DMS53 (cell line): ENCODE results near the gene ARL6IP4.

Experiments
- DNase-seq: peaks from one replicate; lab custom pipeline; 2025; lab: John Stamatoyannopoulos, UW

Gene ARL6IP4

DNA sequence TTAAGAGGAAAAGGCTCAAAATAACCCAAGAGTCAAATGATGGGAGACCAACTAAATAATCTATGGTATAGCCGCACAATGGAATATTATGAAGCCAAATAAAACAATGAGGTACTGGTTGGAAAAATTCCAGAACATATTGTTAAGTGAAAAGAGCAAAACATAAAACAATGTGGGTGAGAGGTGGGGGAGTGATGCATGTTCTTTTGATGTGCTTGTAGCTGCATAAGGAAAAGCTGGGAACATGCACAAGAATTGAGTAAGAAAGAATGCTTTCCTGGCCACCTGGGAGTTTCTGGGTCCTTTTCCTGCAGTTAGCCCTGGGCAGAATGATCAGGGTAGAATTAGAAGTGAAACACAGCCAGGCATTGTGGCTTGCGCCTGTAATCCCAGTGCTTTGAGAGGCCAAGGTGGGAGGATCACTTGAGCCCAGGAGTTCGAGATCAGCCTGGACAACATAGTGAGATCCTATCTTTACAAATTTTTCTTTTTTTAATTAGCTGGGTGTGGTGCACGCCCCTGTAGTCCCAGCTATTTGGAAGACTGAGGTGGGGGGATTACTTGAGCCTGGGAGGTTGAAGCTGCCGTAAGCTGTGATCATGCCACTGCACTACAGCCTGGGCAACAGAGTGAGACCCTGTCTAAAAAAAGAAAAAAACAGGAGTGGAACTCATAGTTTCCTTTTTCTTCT is 22.1 kb upstream of the ARL6IP4 start:
- DNase-seq, result no peak

DNA sequence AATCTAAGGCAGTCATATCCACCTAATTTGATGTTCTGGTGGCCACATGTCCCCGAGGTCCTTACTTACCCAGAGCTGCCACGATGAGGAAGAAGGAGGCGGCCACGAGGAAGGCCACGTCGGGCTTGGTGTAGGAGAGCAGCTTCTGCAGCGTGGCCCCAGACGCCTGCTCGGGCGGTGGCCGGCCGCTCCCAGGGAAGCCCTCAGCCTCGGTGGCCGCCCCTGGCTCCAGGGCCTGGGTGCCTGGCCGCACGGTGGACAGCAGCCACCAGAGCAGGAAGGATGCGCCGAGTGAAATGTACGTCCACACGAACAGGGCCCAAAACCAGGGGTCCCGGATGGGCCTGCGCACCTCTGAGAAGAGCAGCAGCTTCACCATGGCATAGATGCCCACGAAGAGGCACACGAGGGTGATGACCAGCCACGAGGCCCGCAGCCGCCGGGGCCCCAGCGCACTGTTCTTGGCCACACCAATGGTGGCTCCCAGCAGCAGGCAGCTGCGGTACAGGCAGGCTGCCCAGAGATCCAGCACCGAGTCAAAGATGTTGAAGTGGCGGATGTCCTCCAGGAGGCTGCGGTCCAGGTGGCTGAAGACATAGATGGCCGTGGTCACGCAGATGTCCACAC is 20.8 kb upstream of the ARL6IP4 start:
- DNase-seq, result no peak

DNA sequence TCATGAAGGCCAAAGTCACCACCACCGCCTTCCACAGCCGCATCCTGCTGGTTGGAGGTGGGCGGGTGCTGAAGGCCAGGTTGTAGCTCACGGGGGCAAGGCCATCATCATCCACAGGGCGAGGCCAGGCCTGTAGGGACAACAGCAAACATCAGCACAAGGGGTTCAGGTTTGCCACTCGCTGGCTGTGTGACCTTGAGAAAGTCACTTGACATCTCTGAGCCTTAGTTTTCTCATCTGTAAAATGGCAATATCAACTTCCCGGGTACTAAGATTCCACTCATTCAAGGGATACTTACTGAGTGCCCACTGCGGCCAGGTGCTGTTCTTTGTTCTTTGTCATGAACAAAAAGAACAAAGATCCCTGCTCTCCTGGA is 20.3 kb upstream of the ARL6IP4 start:
- DNase-seq, result no peak

- no peak for DNase-seq
Observed at GRCh38 chr12:122961531-122962329, 18.8 kb upstream of the ARL6IP4 start.

- DNase-seq, result no peak
Observed at GRCh38 chr12:122963941-122964265, 16.6 kb upstream of the ARL6IP4 start.

DNA sequence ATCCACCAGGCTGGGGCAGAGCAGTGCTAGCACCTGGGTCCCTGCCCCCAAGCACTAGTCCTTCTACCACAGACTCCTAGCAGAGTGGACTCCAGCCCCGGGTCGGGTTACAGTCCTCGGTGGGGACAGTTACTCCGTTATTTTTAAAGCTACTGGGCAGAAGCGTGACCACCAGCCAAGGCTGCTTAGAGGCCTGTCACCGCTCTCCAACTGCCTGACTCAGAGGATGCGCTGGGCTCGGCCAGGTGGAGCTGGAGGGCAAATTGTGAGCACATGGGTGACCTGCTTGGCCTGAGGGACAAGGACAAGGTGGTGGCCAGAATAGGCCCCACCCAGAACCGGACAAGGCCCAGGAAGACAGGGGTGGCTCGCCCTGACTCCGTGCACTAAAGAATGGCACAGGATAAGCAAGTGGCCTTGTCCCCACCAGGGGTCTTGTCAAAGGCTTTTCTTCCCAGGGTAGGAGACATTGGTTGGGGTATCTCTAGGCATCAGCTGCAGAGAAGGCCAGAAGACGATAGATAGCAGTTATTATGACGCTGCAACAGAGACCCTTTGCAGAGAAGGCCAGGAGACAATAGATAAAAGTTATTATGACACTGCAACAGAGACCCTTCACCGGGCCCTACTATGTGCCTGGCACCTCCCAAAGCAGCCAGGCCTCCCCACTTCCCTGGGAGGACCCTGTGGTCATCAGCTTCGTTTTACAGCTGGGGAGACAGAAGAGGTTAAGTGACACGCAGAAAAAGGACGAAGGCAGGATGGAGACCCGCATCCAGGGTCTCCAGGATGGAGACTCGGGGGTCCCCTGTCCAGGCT is 15.8 kb upstream of the ARL6IP4 start:
- no peak for DNase-seq

DNA sequence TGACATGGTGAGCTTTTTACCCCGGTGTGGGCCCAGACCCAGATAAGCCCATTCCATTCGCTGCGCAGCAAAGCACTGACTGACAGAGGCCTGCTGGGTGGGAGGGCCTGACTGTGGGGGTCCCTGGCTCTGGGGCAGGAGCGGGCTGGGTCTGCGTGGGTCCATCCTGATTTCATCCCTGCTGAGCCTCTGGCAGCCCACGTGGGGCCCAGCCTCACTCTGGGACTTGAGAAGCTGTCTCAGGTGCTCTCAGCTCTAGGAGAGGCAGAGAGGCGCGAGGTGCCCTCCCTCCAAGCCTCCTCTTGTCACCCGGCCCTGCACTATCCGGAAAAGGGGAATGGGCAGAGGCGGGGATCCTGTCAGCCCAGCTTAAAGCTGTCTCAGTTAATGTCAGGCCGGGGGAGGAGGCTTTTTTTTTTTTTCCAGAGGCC is 15.1 kb upstream of the ARL6IP4 start:
- peak; percentile 42 for DNase-seq

DNA sequence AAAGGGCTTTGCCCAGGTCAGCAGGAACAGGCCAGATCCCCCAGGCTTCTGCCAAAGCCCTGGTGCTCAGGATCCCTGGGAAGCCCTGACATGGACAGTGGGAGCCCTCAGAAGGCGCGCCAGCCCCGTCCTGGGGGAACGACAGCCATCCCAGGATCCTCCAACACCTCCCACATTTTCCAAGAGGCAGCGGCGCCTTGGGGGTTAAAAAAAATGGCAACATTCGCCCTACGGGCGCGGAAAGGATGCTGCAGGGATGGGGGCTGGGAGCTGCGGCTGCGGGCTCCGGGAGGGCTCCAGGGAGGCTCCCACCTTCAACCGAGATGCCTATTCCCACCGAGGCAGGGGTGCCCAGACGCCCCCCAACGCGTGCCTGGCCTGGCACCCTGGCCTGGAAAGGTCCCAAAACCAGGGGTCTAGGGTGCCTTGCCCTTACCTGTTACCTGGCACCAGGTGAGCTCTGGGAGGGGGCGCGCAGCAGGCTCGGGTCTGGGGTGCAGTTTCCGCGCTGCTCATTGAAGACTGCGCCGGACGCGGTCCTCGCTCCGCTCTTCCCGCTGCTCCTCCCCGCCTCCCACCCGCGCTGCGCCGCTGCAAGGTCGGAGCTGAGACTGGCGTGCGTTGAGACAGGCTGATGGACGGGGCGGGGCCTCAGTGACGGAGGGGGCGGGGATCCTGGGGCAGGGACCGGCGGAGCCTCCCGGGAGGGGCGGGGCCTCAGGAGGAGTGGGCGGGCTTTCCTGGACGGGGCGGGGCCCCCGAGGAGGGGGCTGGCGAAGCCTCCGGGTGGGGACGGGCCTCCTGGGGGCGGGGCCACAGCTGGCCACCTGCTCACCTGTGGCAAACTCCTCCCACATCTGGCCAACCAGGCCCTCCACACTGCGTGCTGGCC is 14.4 kb upstream of the ARL6IP4 start, which contains the start of gene ABCB9:
TSS of gene ABCB9 (minus strand) at position 613 of the 892 bp plus-strand sequence. CDS start 6,228 bp downstream, outside the sequence.
- peak; percentile 100 for DNase-seq

DNA sequence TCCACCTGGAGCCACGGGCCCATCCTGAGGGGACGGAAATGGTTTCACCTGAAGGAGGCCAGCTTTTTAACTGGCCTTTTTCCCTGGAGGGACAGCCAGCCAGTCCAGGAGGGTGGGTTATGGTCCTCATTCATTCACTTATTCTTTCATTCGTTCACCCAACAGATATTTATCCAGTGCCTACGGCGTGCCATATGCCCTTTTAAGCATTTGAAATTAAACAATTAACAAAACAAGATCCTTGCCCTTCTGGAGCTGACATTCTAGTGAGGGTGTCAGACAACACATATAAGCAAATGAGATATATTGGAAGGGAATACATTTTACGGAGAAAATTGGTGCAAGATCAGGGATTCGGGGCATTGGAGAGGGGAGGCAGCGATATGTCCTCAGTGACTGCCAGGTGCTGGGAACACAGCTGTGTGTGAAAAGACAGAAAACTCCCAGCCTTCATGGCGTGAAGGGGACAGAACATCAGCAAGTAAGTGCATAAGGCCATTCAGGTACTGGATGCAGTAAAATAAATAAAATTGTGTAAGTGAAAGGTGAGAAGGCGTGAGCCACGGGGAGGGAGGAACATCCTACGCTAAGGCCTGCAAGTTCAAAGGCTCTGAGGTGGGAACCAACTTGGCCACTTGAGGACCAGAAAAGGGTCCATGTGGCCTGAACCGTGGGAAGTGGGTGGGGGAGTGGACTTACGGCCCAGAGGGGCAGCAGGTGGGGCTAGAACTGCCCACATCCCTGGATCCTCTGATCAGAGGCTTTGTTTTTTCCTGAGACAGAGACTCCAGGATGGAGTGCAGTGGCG is 13.5 kb upstream of the ARL6IP4 start:
- DNase-seq, result no peak

DNA sequence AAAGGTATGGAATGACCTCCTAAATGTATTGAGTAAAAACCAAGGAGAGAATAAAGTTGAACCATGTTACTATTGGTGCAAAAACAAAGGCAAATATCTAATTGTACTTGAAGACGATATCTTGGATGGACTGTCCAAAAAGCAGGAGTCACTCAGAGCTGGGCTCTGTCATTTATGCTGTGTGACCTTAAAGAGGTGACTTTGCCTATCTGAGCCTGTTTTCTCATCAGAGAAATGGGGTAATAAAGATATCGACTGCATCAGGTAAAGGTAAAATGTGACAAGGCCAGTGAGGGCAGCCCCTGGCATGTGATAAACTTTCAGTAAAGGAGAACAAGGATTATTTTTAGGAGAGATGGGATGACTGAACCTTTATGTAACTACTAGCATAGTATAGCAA is 12.4 kb upstream of the ARL6IP4 start:
- no peak for DNase-seq

DNA sequence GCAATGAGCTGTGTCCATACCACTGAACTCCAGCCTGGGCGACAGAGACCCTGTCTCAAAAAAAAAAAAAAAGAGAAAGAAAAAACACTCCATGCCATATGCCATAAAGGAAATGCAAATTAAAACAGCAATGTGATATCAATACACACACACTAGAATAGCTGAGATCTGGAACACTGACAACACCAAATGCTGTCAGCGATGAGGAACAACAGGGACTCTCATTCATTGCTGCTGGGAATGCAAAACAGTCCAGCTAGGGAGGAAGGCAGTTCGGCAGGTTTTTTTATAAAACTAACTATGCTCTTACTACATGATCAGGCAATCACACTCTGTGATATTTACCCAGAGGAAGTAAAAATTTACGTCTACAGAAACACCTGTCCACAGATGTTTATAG is 10.8 kb upstream of the ARL6IP4 start:
- peak; percentile 41 for DNase-seq

DNA sequence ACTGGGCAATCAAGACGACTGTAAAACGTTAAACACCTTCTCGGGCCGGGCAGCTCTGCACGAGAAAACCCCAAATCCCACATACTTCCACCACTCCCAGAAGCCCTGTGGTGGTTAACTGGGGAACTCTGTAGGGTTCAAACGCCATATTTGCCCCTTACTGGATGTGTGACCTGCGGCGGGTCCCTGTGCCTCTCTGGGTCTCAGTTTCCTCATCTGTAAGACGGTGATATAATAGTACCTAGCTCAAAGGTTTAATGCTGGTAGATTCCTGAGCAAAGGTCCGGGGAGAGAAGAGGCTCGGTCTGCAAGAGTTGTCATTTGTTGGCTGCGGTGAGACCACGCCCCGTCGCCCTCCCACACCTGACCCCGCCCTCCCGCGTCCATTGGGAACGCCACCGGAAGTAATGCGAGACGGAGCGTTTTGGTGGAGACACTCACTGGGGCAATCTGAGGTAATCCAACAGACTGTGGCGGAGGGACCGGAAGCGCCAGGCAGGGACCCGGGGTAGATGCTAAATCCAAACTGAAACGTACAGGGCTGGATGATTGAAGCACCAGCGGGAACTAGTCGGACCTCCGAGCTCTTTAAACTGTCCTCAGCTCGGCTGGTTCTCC is 6.1 kb upstream of the ARL6IP4 start:
- DNase-seq, result peak; percentile 99

DNA sequence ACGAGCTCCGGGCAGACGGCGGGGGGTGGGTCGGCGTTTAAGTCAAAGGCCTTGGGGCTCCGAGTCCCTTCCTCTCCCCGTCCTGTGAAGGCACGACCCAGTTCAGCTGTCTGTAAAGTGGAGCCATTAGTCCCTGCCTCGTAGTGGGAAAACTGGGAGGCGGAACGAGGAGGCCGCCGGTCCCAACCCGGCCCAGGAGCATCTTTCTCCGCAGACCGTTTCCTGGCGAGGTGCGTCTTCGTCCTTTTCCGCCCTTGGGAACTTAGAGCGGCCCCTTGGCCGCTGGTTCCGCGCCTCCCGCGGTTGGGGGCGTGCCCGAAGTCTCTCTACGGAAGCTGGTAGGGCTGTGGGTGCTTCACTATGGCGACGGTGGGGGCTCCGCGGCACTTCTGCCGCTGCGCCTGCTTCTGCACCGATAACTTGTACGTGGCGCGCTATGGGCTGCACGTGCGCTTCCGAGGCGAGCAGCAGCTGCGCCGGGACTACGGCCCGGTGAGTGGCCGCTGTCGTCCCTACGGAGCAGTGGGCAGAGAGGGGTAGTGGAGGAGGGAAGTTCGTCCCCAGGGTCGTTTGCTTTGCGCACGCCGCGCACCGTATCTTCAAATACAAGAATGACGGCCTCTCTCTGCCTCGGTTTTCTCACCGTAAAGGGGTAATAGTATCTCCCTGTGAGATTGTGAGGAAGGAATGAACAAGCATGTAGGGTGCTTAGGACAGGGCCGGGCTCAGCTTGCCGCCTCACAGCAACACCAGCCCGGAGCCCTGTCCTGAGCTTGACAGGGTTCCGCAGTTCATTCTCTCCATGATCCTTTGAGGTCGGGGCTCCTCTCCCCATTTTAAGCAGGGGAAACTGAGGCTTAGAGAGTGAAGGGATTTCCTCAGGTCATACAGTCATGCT is 5.3 kb upstream of the ARL6IP4 start, which contains the start of gene OGFOD2:
TSS of gene OGFOD2 (plus strand) at position 353 of the 898 bp plus-strand sequence. CDS start at position 361, 8 bp downstream.
- DNase-seq, result peak; percentile 97

DNA sequence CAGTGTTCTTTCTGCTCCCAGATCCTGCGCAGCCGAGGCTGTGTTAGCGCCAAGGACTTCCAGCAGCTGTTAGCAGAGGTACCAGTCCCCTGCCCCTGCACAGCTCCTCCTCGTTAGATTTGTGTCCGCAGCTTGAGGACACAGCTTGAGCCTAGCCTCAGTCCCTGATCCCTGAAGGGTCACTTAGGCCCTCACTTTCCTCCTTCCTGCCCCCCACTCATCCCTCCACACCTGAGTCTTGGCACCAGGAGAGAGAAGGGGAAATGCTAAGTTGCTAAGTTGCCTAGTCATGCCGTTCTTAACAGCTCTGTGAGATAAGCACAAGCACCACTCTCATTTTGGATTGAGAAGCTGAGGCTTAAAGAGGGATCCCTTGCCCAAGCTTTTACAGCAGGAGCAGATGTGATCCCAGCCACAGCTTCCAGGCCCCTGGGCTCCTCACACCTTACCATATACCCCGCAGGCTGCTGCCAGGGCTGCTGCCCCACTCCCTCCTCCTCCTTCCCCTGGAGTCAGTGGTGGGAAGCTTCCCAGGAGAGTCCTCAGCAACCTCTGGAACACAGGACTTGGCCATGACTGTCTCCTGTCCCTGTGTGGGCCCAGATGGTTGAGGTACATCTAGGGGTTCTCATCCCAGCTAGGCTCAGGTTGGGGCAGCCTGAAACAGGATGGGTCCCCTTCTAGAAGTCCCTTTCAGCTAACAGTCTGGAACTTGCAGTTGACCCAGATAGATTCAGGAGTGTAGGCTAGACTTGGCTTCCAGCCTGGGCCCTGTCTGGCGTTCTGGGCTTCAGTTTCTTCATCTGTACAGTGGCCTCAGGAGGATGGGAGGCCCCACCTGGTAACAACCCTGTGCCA is 4.5 kb upstream of the ARL6IP4 start:
- DNase-seq, result peak; percentile 57

DNA sequence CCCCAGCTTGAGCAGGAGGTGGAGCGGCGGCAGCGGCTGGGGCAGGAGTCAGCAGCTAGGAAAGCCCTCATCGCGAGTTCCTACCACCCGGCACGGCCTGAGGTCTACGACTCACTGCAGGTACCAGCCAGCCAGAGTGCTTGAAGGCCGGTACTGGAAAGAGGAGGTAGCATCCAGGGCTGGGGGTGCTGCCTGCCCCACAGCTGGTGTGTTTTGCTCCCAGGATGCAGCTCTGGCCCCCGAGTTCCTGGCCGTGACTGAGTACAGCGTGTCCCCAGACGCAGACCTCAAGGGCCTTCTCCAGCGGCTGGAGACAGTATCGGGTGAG is 3.9 kb upstream of the ARL6IP4 start:
- no peak for DNase-seq

DNA sequence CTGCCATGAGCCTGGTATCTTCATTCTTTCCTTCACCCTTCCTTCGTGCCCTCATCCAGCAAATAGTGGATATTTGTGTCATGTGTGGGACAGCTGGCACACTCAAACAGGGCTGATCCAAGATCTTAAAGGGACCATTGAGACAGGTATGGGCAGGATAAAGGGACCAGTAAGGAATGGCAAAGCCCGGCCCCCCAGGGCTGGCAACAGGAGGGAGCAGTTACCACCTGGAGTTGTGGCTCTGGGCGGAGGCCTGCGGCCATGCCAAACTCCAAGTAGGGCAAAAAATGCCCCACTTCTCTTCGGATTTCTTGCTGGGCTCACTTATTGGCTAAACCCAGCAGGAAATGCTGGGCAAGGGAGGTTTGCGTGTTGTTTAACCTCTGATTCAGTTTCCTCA is 3.3 kb upstream of the ARL6IP4 start:
- DNase-seq, result no peak

DNA sequence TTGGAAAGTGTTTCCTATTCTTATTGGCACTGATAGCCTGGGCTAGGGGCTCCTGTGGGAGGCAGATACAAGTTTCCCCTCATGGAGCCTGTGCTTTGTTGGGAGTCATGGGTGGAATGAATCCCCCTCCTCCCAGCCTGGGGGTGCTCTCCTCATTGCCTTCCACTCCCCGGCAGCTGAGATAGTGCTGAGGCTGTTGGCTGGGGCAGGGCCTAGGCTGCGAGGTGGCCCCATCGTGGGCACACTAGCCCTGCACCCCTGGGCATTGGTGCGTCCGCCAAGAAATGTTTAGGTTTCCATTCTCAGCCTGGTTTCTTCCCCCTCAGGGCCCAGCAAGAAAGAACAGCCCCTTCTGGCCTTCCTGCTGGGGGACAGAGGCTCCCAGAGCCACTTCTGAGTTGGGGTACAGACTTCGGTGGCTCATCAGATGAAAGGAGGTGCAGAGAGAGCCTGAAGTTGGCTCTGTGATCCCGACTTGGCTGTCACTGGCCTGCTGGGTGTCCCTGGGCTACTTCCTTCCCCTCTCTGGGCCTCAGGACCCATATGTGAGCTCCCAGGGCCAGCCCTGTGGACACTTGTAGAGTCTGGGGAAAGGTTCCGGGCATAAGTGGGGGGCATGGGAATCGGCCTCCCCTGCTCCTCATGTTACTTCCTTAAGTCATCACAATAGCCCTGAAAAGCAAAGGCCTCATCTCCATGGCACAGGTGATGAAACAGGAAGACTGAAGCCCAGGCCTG is 2.7 kb upstream of the ARL6IP4 start:
- no peak for DNase-seq
